Ovary (tissue), 3 donors: ENCODE results near the gene PRKG2.

Experiments used
- EP300 ChIP-seq: sonication (generic); formaldehyde crosslinking; IDR thresholded peaks from one replicate; pipeline ENCODE4 v1.6.1; 2017; ENCODE audit warnings: antibody characterized with exemption
- POLR2A ChIP-seq: fragments of 450-650 bp; IDR thresholded peaks from one replicate; pipeline ENCODE4 v1.6.1; 2017; ENCODE audit warnings: antibody characterized with exemption, mild to moderate bottlenecking, moderate library complexity
- TF ChIP-seq, protein P1 (sequence below), 3 donors: fragments of 450-650 bp in 2 of 3; fragments of 200-600 bp in 1 of 3; IDR thresholded peaks; one replicate each; pipeline versions ENCODE4 v1.5.1 to v1.8.0; 2016 to 2022; ENCODE audit warnings: antibody characterized with exemption in 3 of 3, mild to moderate bottlenecking in 1 of 3
- donor health status: DM: no; HTN: no; CAD: no.

DNA sequence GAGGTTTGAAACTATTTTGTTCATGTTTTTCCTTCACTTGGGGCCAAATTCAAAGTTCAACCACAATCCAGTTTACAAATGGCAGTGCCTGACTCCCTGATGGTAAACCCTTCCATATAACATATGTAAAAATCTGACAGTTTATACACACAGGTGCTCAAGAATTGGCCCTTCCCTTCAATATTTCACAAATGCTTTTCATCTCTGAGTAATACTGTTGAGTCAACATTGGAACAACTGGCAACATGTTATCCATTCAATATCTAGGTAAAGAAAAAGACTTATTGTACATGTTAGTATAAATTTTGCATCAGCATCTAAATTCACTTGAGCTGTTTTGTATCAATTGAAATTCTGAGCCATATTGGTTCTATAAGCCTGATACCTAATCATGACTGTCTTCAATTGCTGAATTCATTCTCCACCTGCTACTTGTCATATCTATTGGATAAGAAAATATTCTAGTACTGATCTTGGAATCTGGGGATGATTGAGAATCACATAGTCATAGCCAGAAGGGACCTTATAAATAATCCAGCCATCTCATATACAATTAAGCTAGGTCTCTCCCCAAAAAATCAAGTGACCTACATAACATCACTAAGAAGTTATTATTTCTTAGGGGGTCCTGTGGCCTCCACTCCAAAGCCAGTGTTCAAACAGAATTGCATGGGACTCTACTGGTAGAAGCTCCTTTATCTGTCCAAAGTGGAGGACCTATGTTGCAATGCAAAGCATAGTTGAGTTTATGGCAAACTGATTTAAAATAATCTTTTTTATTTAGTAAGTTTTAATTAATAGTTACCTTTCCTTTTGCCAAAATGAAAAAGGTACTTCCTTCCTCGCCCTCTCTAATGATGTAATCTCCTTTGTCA, 61.9 kb downstream of the PRKG2 start:
- TF ChIP-seq, protein P1, sequence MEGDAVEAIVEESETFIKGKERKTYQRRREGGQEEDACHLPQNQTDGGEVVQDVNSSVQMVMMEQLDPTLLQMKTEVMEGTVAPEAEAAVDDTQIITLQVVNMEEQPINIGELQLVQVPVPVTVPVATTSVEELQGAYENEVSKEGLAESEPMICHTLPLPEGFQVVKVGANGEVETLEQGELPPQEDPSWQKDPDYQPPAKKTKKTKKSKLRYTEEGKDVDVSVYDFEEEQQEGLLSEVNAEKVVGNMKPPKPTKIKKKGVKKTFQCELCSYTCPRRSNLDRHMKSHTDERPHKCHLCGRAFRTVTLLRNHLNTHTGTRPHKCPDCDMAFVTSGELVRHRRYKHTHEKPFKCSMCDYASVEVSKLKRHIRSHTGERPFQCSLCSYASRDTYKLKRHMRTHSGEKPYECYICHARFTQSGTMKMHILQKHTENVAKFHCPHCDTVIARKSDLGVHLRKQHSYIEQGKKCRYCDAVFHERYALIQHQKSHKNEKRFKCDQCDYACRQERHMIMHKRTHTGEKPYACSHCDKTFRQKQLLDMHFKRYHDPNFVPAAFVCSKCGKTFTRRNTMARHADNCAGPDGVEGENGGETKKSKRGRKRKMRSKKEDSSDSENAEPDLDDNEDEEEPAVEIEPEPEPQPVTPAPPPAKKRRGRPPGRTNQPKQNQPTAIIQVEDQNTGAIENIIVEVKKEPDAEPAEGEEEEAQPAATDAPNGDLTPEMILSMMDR (IDR thresholded peaks at IDR 0.05), result no peak
- TF ChIP-seq POLR2A (no peak), EP300 (no peak)
